SJCRH30 (cell line): ENCODE data around the gene ALOX5AP. TPM values are rescaled to one million over a fixed set of nuclear protein-coding genes. Genes with fewer than 3 reads are reported as not detected.

Source experiments
- DNase-seq, 2 experiments: peaks; one replicate each; pipeline ENCODE4 v3.0.0-alpha.2; 2015 to 2020
- H3K27ac ChIP-seq: fragments of 250-450 bp; sonication (Bioruptor Pico); 2 replicates; pipeline ENCODE4 v1.5.1; 2020; ENCODE audit warnings: mild to moderate bottlenecking, moderate library complexity
- H3K27me3 ChIP-seq: fragments of 250-450 bp; sonication (Bioruptor Pico); 2 replicates; pipeline ENCODE4 v1.5.1; 2020; ENCODE audit warnings: mild to moderate bottlenecking, moderate library complexity
- H3K36me3 ChIP-seq: fragments of 250-450 bp; sonication (Bioruptor Pico); 2 replicates; pipeline ENCODE4 v1.5.1; 2020; ENCODE audit warnings: mild to moderate bottlenecking, moderate library complexity
- H3K4me1 ChIP-seq: fragments of 250-450 bp; sonication (Bioruptor Pico); 2 replicates; pipeline ENCODE4 v1.5.1; 2020; ENCODE audit warnings: mild to moderate bottlenecking, moderate library complexity
- H3K4me3 ChIP-seq: fragments of 250-450 bp; sonication (Bioruptor Pico); 2 replicates; pipeline ENCODE4 v1.5.1; 2020; ENCODE audit warnings: mild to moderate bottlenecking, moderate library complexity
- H3K9me3 ChIP-seq: fragments of 250-450 bp; sonication (Bioruptor Pico); replicated peaks from 2 replicates; pipeline ENCODE4 v1.5.1; 2020; ENCODE audit warnings: mild to moderate bottlenecking, moderate library complexity
- total RNA-seq: library from RNA; depleted of rRNA; stranded (reverse); fragments of >200 nt; shearing (Covaris generic); gene quantifications from 2 replicates; pipeline ENCODE4 v1.2.3, GENCODE V29; 2014

The ALOX5AP gene
- total RNA-seq, 1 experiment from 2014 or later, result 0.73 TPM

DNA sequence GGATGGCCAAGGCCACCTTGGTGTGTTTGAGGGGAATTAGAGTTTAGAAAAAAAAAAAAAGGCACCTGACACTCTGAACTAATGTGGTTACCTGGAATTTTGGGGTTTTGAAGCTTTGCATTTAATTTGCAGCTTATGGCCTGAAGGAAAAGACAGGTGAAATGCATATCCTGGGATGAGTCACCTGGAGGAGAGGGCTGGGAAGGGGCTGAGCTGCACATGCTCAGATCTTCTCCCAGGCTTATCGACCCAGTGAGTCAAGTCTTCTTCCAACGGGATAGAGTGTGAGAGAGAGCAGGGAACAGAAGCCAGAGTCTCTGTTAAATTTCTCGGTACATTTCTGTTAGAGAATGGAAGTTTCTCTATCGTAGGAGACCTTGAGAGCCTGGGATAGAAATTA is 29.7 kb upstream of the ALOX5AP start:
- Histone ChIP-seq H3K4me3 (no peak overlapping the region), H3K27me3 (no peaks in the 10 kb centered on the region), H3K4me1 (0 out of 2 replicates have a peak, but pooled peaks cover 4% of the 10 kb centered on the region), H3K9me3 (no peaks in the 10 kb centered on the region), H3K36me3 (no peaks in the 10 kb centered on the region), H3K27ac (no peak overlapping the region)
- no peak for DNase-seq

DNA sequence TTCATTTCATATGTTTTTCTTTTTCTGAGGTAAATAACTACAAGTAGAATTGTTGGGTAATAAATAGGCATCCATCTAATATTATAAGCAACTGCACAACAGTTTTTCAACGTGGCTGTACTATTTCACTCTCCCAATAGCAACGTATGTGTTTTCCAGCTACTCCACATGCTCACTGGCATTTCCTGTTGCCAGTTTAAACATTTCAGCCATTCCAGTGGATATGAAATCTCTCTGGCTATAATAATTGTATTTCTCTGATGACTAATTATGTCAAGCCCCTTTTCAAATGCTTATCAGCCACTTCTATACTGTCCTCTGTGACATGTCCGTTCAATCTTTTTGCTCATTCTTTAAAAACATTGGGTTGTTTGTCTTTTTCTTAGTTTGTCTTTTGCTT is 26.8 kb upstream of the ALOX5AP start:
- H3K4me3 ChIP-seq, result no peak overlapping the region
- H3K27ac ChIP-seq, result no peak overlapping the region
- 0 out of 2 replicates have a peak, but pooled peaks cover 4% of the 10 kb centered on the region for H3K4me1 ChIP-seq
- H3K36me3 ChIP-seq, result no peaks in the 10 kb centered on the region
- no peak for DNase-seq
- H3K9me3 ChIP-seq, result no peaks in the 10 kb centered on the region
- no peaks in the 10 kb centered on the region for H3K27me3 ChIP-seq

DNA sequence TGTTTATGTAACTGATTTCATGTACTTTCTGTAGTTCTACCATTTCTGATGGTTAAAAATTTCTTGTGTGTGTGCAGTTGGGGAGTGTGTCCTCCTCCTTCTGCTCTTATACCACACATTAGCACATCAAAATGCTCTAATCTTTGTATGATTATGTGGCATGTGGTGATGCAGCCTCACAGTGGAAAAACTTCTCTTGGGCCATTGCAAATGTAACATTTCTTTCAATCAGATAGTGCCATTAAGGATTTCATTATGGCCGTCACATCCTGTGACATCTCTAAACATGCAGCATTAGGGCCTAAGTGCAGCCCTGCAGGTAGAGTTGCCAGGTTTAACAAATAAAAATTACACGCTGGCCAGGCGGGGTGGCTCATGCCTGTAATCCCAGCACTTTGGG is 24.9 kb upstream of the ALOX5AP start:
- Histone ChIP-seq H3K4me3 (no peak overlapping the region), H3K36me3 (no peaks in the 10 kb centered on the region), H3K27ac (no peak overlapping the region), H3K27me3 (no peaks in the 10 kb centered on the region), H3K4me1 (0 out of 2 replicates have a peak, but pooled peaks cover 4% of the 10 kb centered on the region), H3K9me3 (no peaks in the 10 kb centered on the region)
- no peak for DNase-seq

GRCh38 chr13:30711375-30711774 is 24.0 kb upstream of the ALOX5AP start:
- Histone ChIP-seq H3K9me3 (no peaks in the 10 kb centered on the region), H3K27me3 (no peaks in the 10 kb centered on the region), H3K4me3 (no peak overlapping the region), H3K27ac (no peak overlapping the region), H3K36me3 (no peaks in the 10 kb centered on the region), H3K4me1 (0 out of 2 replicates have a peak, but pooled peaks cover 4% of the 10 kb centered on the region)
- no peak for DNase-seq

DNA sequence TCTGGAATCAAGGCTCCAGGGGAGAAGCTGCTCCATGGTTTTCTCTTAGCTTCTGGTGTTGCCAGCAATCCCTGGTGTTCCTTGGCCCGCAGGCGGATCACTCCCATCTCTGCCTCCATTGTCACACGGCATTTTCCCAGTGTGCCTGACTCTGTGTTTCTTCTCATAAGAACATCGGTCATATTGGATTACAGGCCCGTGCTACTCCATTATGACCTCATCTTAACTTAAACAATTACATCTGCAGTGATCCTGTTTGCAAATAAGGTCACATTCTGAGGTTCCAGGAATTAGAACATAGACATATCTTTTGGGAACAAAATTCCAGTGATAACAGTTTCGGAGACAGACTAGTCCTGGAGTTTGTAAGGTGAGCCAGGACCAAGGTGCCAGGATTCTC is 23.5 kb upstream of the ALOX5AP start:
- Histone ChIP-seq H3K4me1 (0 out of 2 replicates have a peak, but pooled peaks cover 4% of the 10 kb centered on the region), H3K4me3 (no peak overlapping the region), H3K36me3 (no peaks in the 10 kb centered on the region), H3K27me3 (no peaks in the 10 kb centered on the region), H3K27ac (no peak overlapping the region), H3K9me3 (no peaks in the 10 kb centered on the region)
- DNase-seq, result no peak

GRCh38 chr13:30712536-30713532 is 22.5 kb upstream of the ALOX5AP start:
- Histone ChIP-seq H3K4me3 (no peak overlapping the region), H3K27ac (no peak overlapping the region), H3K27me3 (no peaks in the 10 kb centered on the region), H3K4me1 (0 out of 2 replicates have a peak, but pooled peaks cover 4% of the 10 kb centered on the region), H3K36me3 (no peaks in the 10 kb centered on the region), H3K9me3 (no peaks in the 10 kb centered on the region)
- DNase-seq, result no peak

DNA sequence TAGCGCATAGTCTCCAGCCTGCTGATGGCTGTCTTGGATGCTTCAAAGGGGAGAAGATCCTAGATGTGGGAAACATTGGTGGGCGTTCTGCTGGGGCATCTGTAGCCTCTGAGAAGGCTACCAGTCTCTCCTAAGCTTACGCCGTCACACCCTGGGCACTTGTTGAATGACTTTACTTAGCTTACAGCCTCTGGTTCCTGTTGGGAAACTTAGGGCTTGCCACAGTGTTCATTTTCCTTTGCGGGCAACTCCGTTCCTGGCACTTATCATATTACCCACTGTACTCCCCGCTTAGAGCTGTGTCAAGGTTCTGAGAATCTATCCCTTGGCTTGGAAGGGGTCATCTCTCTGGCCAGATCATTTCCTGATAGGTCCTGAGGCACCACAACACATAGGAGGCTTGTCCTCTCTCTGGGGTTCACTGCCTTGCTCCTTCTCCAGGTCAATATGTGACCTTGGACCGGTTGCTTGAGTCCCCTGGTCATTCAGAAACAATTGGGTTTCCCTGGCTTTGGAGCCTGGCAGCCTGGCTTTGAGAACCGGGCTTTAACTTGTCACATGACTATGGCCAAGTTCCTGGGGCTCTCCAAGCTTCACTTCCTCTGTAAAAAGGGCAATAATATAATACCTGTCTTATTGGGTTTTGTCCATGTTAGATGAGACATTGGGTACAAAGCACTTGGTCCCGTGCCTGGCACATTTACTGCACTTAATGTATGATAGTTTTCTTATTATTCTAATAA is 20.5 kb upstream of the ALOX5AP start:
- no peak for DNase-seq
- Histone ChIP-seq H3K4me1 (peaks cover 9% of the 10 kb centered on the region), H3K27ac (no peak overlapping the region), H3K27me3 (no peaks in the 10 kb centered on the region), H3K4me3 (no peak overlapping the region), H3K9me3 (no peaks in the 10 kb centered on the region), H3K36me3 (no peaks in the 10 kb centered on the region)

- Histone ChIP-seq H3K36me3 (no peaks in the 10 kb centered on the region), H3K4me1 (peaks cover 14% of the 10 kb centered on the region), H3K27ac (no peak overlapping the region), H3K9me3 (no peaks in the 10 kb centered on the region), H3K4me3 (no peak overlapping the region), H3K27me3 (no peaks in the 10 kb centered on the region)
- no peak for DNase-seq
These were observed 20.0 kb upstream of the ALOX5AP start for GRCh38 chr13:30715372-30715756.

DNA sequence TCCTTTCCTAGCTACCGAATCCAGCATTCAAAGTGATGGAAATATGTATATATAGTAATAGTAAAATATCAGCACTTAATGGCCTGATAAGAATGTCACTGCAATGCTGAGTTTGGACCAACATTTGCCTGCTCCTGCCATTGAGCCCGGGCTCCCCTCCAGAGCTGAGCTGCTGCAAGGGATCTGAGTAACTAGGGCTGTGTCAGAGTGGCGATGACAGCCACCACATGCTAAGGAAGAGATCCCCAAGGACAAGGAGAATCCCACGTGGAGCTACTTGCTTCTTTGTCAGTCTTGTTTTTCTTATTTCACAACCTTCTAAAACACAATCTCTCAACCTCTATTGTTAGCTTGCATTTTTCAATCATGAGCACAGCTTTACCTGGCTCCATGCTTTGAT is 19.5 kb upstream of the ALOX5AP start:
- no peak for DNase-seq
- Histone ChIP-seq H3K27ac (no peak overlapping the region), H3K9me3 (no peaks in the 10 kb centered on the region), H3K4me1 (peaks cover 19% of the 10 kb centered on the region), H3K4me3 (no peak overlapping the region), H3K36me3 (no peaks in the 10 kb centered on the region), H3K27me3 (no peaks in the 10 kb centered on the region)

GRCh38 chr13:30718661-30719524 is 16.4 kb upstream of the ALOX5AP start:
- Histone ChIP-seq H3K27ac (peak overlapping the region; percentile 20; the same call in 1 of the 2 replicates), H3K4me1 (peaks cover 19% of the 10 kb centered on the region), H3K27me3 (no peaks in the 10 kb centered on the region), H3K4me3 (no peak overlapping the region), H3K9me3 (no peaks in the 10 kb centered on the region), H3K36me3 (no peaks in the 10 kb centered on the region)
- DNase-seq, result no peak

- Histone ChIP-seq H3K4me3 (no peak overlapping the region), H3K4me1 (peaks cover 19% of the 10 kb centered on the region), H3K27ac (no peak overlapping the region; the same call in 1 of the 2 replicates), H3K9me3 (no peaks in the 10 kb centered on the region), H3K27me3 (no peaks in the 10 kb centered on the region), H3K36me3 (no peaks in the 10 kb centered on the region)
- DNase-seq, result no peak
These were observed 15.8 kb upstream of the ALOX5AP start for GRCh38 chr13:30719525-30719914.

GRCh38 chr13:30720172-30720869 is 15.0 kb upstream of the ALOX5AP start:
- Histone ChIP-seq H3K27me3 (no peaks in the 10 kb centered on the region), H3K9me3 (no peaks in the 10 kb centered on the region), H3K4me3 (no peak overlapping the region), H3K27ac (no peak overlapping the region), H3K36me3 (no peaks in the 10 kb centered on the region), H3K4me1 (peaks cover 19% of the 10 kb centered on the region)
- DNase-seq, result no peak

DNA sequence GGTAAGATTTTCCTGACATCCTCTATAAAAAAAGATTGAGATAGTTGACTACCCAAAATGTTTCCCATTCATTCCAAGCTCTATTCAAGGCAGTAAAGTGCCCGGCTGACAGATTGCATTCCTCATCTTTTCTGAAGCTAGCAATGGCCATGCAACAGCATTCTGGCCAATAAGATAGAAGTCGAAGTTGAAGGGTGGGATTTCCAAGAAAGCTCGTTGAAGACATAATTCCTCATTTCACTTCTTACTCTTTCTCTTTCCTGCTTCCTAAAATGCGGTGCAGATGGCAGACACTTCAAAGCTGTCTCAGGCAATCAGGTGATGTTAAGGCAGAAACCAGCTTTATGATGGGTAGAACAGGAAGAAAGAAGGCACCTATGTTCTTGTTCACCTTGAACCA is 13.4 kb upstream of the ALOX5AP start:
- Histone ChIP-seq H3K27me3 (no peaks in the 10 kb centered on the region), H3K4me3 (no peak overlapping the region), H3K9me3 (no peaks in the 10 kb centered on the region), H3K27ac (no peak overlapping the region), H3K36me3 (no peaks in the 10 kb centered on the region), H3K4me1 (peaks cover 19% of the 10 kb centered on the region)
- no peak for DNase-seq

- Histone ChIP-seq H3K9me3 (no peaks in the 10 kb centered on the region), H3K27ac (no peak overlapping the region), H3K27me3 (no peaks in the 10 kb centered on the region), H3K4me1 (peaks cover 19% of the 10 kb centered on the region), H3K36me3 (no peaks in the 10 kb centered on the region), H3K4me3 (no peak overlapping the region)
- DNase-seq, result no peak
These were observed 13.0 kb upstream of the ALOX5AP start for GRCh38 chr13:30722361-30722760.
